ENCODE measurements around the gene KCNK5.

GRCh38 chr6:39266375-39266774, 37.1 kb upstream of the KCNK5 start:
- TF ChIP-seq CTCF (IDR thresholded peaks at IDR 0.05): no peak
- no peak for TF ChIP-seq EZH2 (IDR thresholded peaks at IDR 0.05; ENCODE audit: borderline replicate concordance, insufficient read depth, low read depth, low read length, poor library complexity, severe bottlenecking)
